Right renal pelvis (tissue), 4 donors: ENCODE measurements around the gene MYBPHL. TPM values are rescaled to one million over a fixed set of nuclear protein-coding genes. Genes with fewer than 3 reads are reported as not detected.

Source experiments
- DNase-seq, 4 donors: peaks; one replicate each; pipeline ENCODE4 v3.0.0-alpha.2; 2013; ENCODE audit warnings: low read depth in 4 of 4, low spot score in 3 of 4, missing footprints in 1 of 4
- polyA plus RNA-seq, 4 donors: library from polyadenylated mRNA; unstranded; fragments of 120-200 nt; gene quantifications; one replicate each; pipeline ENCODE4 v1.2.1, GENCODE V29; 2013; ENCODE audit not compliant: insufficient read length in 4 of 4

MYBPHL gene
- polyA plus RNA-seq, 4 donors, result 0.14 to 0.26 TPM; not detected in 2

- no peak for DNase-seq
Measured at GRCh38 chr1:109282497-109282951, 24.3 kb downstream of the MYBPHL start.

GRCh38 chr1:109281680-109282496 lies 24.9 kb downstream of the MYBPHL start:
- DNase-seq, result no peak

DNA sequence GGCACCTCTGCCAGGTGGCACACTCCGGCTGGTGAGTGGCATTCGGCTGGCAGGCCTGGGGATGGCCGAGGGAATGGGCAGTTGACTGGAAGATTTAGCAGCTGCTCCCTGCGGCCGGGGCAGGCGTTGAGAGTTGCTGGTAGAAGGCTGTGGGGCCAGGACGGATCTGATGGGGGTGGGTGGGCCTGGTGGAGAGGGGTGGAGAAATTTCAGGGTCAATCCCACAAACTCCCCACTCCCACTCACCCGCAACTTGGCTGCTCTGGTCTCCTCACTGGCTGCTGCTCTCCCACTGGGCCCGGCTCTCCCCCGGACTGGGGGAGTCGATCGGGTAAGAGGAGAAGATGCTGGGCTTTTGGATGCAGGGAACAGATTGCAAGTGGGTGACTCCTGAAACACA lies 25.9 kb downstream of the MYBPHL start:
- no peak for DNase-seq

DNA sequence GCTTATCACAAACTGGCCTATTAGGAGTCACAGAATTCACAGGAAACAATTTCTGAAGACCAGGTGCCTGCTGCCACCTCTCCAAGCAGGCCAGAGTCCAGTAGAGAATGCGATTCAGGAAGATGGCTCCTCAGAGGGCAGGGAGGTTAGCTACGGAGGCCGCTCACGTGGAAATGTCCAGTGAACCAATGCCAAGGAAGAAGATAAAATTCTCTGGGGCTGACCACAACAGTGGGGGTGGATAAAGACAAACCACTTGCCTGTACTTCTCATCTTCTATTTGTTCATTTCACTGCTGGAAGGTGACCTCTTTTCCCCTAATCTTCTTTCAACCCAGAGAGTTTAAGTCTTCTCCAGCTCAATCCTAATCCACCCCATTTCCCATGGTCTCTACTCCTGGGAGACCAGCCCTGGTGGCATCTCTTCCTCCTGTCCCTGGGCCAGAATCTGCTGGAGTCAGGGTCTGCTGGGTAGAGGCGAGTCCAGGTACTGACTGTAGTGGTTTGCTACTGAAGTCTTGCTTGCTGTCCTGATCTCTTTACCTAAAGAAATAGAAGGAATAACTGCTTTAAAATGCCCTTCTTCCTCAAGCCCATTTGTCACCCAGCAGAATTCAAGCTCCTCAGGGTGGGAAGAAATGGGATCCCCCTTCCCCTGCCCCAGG lies 27.1 kb downstream of the MYBPHL start:
- no peak for DNase-seq

DNA sequence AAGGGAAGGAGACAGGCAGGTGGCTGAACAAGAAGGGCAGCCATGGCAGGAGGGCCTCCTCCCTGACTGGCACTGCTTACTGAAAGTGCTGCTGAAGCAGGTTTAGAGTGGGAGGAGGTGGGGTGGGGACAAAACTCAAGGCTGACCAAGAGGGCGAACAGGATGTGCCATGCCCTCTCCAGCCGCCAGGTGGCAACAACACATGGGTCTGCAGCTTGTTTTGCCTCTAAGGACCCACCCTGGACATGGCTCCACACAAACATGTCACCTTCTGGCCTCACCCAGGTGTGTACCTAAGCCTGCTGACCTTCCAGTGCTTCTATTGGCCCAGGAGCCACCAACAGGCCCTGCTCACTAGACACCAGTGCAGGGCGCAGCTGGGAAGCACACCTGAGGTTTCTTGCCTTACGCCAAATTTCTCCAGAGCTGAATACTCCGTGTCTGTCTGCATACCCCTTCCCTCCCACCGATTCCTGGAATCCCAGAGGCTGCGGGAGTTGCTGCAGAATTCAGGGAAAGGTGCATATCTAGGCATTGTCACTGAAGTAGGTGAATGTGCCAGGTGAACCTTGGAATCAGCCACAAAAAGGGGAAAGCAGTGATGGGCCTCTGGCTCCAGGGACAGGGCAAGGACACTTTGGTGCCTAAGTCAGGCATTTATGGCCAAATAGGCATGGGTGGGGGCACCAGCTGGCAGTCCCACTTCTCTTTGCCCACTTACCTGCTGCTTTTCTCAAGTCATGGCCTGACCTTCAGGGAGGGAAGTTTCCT lies 29.2 kb downstream of the MYBPHL start:
- DNase-seq, result no peak

DNA sequence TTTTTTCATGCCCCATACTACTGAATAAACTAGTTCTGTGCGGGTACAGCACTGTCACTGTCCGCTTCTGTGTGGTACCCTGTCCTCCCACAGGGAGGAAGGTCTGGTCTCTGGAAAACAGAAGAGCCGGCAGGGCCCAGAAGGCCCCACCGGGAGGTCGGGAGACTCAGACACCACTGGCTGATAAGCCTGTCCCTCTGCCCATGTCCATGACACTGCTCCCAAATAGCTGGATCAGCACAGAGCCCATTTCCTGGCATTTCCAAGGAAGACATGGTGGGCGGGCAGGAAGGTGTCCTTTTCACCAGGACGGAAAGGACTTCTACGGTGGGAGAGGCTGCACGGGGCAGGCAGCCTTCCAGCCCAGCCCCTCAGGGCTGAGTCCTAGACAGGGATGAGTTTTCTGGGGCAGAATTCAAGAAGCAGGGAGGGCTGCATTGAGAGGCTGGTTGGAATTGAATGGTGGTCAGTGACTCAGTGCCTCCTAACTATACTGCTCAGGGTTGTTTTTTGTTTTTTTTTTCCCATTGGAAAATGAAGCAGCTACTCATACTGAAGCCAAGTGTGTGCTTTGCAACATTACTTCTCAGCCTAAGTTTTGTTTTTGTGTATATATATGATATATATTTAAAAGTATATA lies 31.0 kb downstream of the MYBPHL start:
- DNase-seq, result no peak

- DNase-seq, result no peak
Measured at GRCh38 chr1:109274533-109275476, 32.0 kb downstream of the MYBPHL start.

DNA sequence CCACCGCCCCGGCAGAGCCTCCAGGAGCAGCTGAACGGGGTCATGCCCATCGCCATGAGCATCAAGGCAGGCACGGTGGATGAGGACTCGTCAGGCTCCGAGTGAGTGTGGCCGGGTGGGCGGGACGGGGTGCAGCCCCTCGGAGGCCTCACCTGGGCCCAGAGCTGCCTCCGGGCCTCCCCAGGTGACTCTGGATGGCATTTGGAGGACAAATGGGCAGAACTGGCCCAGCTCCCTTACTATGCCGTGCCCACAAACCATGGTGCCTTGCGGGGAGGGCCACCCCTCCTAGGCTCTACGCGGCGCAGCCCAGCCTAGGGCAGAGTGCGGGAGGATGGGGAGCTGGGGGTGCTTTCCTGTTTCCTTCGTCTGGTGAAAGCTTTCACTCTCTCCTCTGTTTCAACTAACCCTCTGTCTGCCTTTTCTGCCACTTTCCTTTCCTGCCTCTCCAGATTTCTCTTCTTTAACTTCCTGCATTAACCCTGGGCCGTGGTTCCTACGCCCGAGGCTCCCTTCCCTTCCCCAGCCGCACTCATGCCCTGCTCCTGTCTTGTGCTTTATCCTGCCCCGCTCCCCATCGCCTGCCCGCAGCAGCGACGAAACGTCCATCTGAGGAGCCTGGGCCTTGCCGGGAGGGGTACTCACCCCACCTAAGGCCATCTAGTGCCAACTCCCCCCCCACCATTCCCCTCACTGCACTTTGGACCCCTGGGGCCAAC lies 33.1 kb downstream of the MYBPHL start:
- no peak for DNase-seq

DNA sequence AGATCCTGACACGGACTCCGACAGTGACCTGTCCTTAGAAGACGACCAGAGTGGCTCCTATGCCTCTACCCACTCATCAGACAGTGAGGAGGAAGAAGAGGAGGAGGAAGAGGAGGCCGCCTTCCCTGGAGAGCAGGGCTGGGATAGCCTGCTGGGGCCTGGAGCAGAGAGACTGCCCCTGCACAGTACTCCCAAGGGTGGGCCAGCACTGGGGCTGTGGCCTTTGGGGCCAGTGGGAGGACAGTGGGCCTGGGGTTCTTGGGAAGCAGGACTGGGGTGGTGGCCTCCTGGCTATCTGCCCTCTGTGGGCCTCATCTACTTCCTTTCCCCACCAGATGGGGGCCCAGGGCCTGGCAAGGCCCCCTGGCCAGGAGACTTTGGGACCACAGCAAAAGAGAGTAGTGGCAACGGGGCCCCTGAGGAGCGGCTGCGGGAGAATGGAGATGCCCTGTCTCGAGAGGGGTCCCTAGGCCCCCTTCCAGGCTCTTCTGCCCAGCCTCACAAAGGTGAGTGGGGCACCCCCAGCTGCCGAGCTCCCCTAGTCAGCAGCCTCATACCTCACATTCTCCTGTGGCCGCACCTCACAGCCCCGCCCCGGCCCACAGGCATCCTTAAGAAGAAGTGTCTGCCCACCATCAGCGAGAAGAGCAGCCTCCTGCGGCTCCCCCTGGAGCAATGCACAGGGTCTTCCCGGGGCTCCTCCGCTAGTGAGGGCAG lies 33.8 kb downstream of the MYBPHL start:
- no peak for DNase-seq

GRCh38 chr1:109272021-109272799 lies 34.6 kb downstream of the MYBPHL start:
- no peak for DNase-seq

GRCh38 chr1:109271458-109271857 lies 35.4 kb downstream of the MYBPHL start:
- DNase-seq, result no peak

DNA sequence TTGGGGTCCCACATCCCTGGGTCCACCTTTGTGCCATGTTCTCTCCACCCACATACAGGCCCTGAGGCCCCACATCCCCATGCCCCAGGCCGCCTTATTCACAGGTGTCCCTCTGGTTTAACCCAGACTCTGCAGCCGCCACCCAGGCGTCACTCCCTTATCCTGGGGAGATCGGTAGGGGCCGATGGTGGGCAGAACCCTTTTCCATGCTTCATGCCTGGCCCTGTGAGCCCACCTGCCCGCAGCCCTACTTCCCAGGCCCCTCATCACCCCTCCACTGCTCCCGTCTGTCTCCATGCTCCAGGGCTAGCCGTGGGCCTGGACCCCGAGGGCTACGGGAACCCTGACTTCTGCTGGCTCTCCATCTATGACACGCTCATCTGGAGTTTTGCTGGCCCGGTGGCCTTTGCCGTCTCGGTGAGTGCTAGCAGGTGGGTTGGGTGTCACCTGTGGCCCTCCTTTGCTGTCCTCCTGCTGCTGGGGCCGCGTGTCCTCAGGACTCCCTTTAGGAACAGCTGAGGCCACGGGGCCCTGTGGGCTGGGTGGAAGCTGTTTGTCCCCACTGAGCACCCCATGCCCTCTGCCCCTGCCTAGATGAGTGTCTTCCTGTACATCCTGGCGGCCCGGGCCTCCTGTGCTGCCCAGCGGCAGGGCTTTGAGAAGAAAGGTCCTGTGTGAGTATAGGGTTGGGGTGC lies 36.0 kb downstream of the MYBPHL start:
- DNase-seq, result no peak

GRCh38 chr1:109269981-109270622 lies 36.7 kb downstream of the MYBPHL start:
- DNase-seq, result no peak

- DNase-seq, result no peak
Measured at GRCh38 chr1:109269212-109269980, 37.4 kb downstream of the MYBPHL start.

DNA sequence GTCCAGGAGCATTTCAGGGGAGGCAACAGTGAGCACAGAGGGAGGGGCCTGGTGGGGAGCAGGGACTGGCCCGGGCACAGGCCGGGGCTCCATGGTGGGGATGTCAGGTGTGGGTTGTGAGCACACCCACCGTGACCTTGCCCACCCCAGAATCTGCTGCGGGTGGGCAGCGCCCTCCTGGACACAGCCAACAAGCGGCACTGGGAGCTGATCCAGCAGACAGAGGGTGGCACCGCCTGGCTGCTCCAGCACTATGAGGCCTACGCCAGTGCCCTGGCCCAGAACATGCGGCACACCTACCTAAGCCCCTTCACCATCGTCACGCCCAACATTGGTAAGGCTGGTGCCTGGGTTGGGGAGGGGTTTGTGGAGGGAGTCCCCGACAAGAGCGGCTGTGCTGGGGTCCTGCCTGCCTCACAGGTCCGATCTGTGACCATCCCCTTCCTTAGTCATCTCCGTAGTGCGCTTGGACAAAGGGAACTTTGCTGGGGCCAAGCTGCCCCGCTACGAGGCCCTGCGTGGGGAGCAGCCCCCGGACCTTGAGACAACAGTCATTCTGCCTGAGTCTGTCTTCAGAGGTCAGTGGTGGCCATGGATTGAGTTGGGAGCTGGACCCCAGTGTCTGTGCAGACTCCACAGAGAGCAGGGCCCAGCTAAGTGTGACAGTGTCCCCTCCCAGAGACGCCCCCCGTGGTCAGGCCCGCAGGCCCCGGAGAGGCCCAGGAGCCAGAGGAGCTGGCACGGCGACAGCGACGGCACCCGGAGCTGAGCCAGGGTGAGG lies 38.2 kb downstream of the MYBPHL start:
- DNase-seq, result no peak
